Pancreas (tissue), 10 donors: ENCODE measurements around the gene MAMDC4. TPM values are rescaled to one million over a fixed set of nuclear protein-coding genes. Genes with fewer than 3 reads are reported as not detected.

Source experiments
- ATAC-seq, 4 donors: fragments of 200-7000 bp; cut with Tn5 transposase; one replicate each; pipeline versions ENCODE4 v1.8.0 to v1.9.1; 2020; ENCODE audit warnings: mild to moderate bottlenecking in 4 of 4, moderate library complexity in 4 of 4
- DNase-seq, 6 donors: peaks; one replicate each; pipeline ENCODE4 v3.0.0-alpha.2; 2020
- FAIRE-seq: peaks from 2 replicates; lab custom pipeline; 2012; peaks lifted over from hg19 to GRCh38; lab: Jason Lieb, UNC
- H3K27ac ChIP-seq, 4 donors: fragments of 200-600 bp; sonication (generic); 1 replicate in 3 of 4; 2 replicates in 1 of 4; pipeline versions ENCODE4 v1.5.0 to v1.8.0; 2020
- H3K27me3 ChIP-seq, 4 donors: fragments of 200-600 bp; one replicate each; pipeline ENCODE4 v1.8.0; 2021
- H3K36me3 ChIP-seq, 3 donors: fragments of 200-600 bp; sonication (generic) in 1 of 3; one replicate each; pipeline versions ENCODE4 v1.5.0 to v1.8.0; 2020 to 2021
- H3K4me1 ChIP-seq, 3 donors: fragments of 200-600 bp; one replicate each; pipeline ENCODE4 v1.8.0; 2021
- H3K4me3 ChIP-seq, 4 donors: fragments of 200-600 bp; sonication (generic) in 2 of 4; one replicate each; pipeline versions ENCODE4 v1.5.0 to v1.8.0; 2020 to 2021
- H3K9me3 ChIP-seq, 4 donors: fragments of 200-600 bp; one replicate each; pipeline ENCODE4 v1.8.0; 2021
- CTCF ChIP-seq, 4 donors: fragments of 200-600 bp; sonication (generic) in 3 of 4; IDR thresholded peaks; one replicate each; pipeline versions ENCODE4 v1.5.0 to v1.8.0; 2021; ENCODE audit warnings: antibody characterized with exemption in 4 of 4
- WGBS, 2 donors: extraction: QIAGEN DNeasy Blood & Tissue Kit; methylation state at CpG; one replicate each; pipeline ENCODE4 v1.1.7; 2013; 5-methylcytosine and 5-hydroxymethylcytosine counted together
- intact Hi-C, 3 donors: fragments of 100-400 bp; cut with DNase I; formaldehyde crosslinking; loops; one replicate each; pipeline versions ENCODE4 v1.11.1 to v1.14.2; 2022
- polyA plus RNA-seq, 2 donors: library from polyadenylated mRNA; stranded (reverse); fragments of 200-250 nt; gene quantifications; one replicate each; pipeline ENCODE4 v1.2.3, GENCODE V29; 2013
- total RNA-seq, 6 donors: library from RNA; stranded (reverse); fragmentation: NEBNext Ultra II Directional in 4 of 6; extraction: Animal tissue kit (Norgen Biotek cat#: 25700) in 4 of 6; gene quantifications; one replicate each; pipeline versions ENCODE4 v1.2.1 to v1.2.4, GENCODE V29; 2021 to 2023
- donor health status: healthy with polysubstance abuse.
- donor health status: DM: no; HTN: no; CAD: no; lungs with moderate emphysema.
- donor health status: DM: no; HTN: no; CAD: no.
- donor health status: control.
- donor health status: control.
- donor health status: Bipolar disorder and iron deficiency.
- donor health status: DM: yes; HTN: yes; CAD: no.
- donor health status: DM: no; HTN: no; CAD: no.
- donor health status: DM: no; HTN: no; CAD: no.
- donor health status: DM: yes; HTN: yes; CAD: no.

Gene MAMDC4
- total and polyA plus RNA-seq, 8 donors, result 3.0 to 38.6 (median 5.4) TPM

- WGBS, 2 donors, result 89% methylated on average over 12 of the region's 12 CpGs
- intact Hi-C loops, result no loop called here
- Histone ChIP-seq H3K36me3 (no peaks in the 10 kb centered on the region), H3K27me3 (no peaks in the 10 kb centered on the region), H3K27ac (no peak overlapping the region), H3K4me3 (no peak overlapping the region), H3K9me3 (no peaks in the 10 kb centered on the region), H3K4me1 (peaks cover 3 to 23% (median 8%) of the 10 kb centered on the region in 3 donors)
- DNase-seq, result peak in 2 of 6 donors; percentile 44 to 46
- no peak for TF ChIP-seq CTCF (IDR thresholded peaks at IDR 0.05)
- ATAC-seq, result no peak
- no peak for FAIRE-seq
Observed at GRCh38 chr9:136805207-136805740, 46.9 kb upstream of the MAMDC4 start.

DNA sequence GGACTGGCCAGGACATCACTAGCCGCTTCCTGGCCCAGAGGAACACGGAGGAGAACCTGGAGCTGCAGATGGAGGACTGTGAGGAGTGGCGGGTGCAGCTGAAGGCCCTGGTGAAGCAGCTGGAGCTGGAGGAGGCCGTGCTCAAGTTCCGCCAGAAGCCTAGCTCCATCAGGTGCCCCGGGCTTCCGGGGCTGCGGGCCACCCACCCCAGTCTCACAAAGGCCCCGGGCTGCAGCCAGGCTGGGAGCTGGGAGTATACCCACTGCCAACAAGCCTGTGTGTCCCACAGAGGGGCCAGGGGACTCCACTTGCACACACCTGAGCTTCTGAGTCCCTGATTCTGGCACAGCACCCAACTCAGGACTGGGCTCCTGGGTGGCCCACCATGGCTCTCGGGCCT is 46.1 kb upstream of the MAMDC4 start:
- WGBS, 2 donors, result 93 to 98% methylated on average over 10 of the region's 10 CpGs
- intact Hi-C loops, result no loop called here
- H3K27ac ChIP-seq, result no peak overlapping the region
- FAIRE-seq (no peak), ATAC-seq (no peak), DNase-seq (peak in 4 of 6 donors; percentile 19 to 62 (median 46))
- H3K4me3 ChIP-seq, result no peak overlapping the region
- no peaks in the 10 kb centered on the region for H3K36me3 ChIP-seq
- H3K4me1 ChIP-seq, result peaks cover 3 to 24% (median 8%) of the 10 kb centered on the region in 3 donors
- H3K9me3 ChIP-seq, result no peaks in the 10 kb centered on the region
- no peaks in the 10 kb centered on the region for H3K27me3 ChIP-seq
- no peak for TF ChIP-seq CTCF (IDR thresholded peaks at IDR 0.05)

DNA sequence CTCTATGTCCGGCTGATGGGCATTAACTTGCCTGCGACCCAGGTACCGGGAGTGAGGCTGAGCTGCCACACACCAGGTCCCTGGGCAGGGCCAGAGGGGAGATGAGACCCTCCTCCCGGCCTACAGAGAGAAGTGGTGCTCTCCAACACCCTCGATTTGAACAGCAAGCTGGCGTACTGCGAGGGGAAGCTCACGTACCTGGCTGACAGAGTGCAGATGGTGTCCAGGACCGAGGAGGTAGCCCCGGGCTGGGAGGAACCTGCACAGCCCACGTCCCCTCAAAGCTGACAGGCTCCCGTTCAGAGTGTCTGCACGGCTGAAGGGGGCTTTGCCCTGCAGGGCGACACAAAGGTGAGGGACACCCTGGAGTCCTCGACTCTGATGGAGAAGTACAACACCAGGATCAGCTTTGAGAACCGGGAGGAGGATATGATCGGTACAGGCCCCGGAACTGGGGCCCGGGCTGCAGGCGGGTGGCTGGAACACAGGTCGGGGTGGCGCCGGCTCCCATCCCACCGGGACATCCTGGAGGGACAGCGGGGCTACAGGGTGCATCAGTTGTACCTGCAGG is 45.4 kb upstream of the MAMDC4 start:
- Histone ChIP-seq H3K9me3 (no peaks in the 10 kb centered on the region), H3K27me3 (no peaks in the 10 kb centered on the region), H3K4me3 (peak overlapping the region in 3 of 4 donors; percentile 90 to 94 (median 91)), H3K4me1 (peaks cover 3 to 24% (median 8%) of the 10 kb centered on the region in 3 donors), H3K27ac (peak overlapping the region in 3 of 4 donors; percentile 77 to 92 (median 88)), H3K36me3 (no peaks in the 10 kb centered on the region)
- peak in 1 of 4 donors; percentile 1 for ATAC-seq
- intact Hi-C loops, result no loop called here
- DNase-seq, result peak in 3 of 6 donors; percentile 47 to 70 (median 58)
- 64 to 68% methylated on average over 25 of the region's 25 CpGs for WGBS, 2 donors
- TF ChIP-seq CTCF (IDR thresholded peaks at IDR 0.05), result no peak
- no peak for FAIRE-seq

DNA sequence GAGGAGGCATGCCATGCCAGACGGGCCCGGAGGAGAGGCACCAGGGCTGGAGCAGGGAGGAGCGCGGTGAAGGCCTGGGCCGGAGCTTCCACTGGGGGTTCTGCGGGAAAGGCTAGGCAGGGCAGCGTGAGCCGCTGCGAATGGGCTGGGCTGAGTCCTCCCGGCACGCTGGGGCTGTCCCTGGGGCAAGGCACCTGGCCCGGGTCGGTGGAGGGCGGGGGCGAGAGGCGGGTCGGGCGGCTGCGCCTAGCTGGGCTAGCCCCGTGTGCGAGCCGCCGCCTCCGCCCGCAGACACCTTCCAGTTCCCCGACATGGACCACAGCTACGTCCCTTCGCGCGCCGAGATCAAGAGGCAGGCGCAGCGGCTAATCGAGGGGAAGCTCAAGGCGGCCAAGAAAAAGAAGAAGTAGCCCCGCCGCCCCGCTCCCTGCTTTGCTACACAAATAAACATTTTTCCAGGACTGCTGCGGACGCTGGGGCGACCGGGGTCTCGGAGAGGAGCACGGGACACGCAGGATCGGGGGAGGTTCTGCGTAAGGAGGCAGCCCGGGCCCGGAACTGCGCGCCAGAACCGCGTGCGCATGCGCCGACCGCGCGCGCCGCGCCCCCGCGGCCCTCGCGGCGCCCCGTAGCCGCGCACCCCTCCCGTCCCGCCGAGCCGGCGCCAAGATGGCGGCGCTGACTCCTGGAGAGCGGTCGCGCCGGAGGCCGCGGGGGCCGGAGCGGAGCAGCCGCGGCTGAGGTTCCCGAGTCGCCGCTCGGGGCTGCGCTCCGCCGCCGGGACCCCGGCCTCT is 44.7 kb upstream of the MAMDC4 start, which contains the start of gene RABL6:
RABL6 (plus strand) TSS at position 668 of the 794 bp plus-strand sequence. CDS start 249 bp downstream, outside the sequence.
- Histone ChIP-seq H3K27me3 (no peaks in the 10 kb centered on the region), H3K36me3 (no peaks in the 10 kb centered on the region), H3K27ac (peak within 1 kb of the TSS; percentile 75 to 92 (median 82)), H3K9me3 (no peaks in the 10 kb centered on the region), H3K4me1 (peaks cover 3 to 24% (median 8%) of the 10 kb centered on the region in 3 donors), H3K4me3 (peak within 1 kb of the TSS; percentile 86 to 94 (median 90))
- TF ChIP-seq CTCF (IDR thresholded peaks at IDR 0.05), result no peak
- intact Hi-C loops, result no loop called here
- ATAC-seq (peak; percentile 83 to 92 (median 88)), DNase-seq (peak; percentile 69 to 92 (median 84)), FAIRE-seq (no peak)
- 1% methylated on average over 67 to 96 of the region's 96 CpGs for WGBS, 2 donors
